ENCODE results near the gene E4F1.

- TF ChIP-seq POLR2A (IDR thresholded peaks at IDR 0.05) = no peak
- TF ChIP-seq CTCF (IDR thresholded peaks at IDR 0.05) = no peak
- no peak for TF ChIP-seq EP300 (IDR thresholded peaks at IDR 0.05)
Measured at GRCh38 chr16:2173916-2174315, 49.5 kb upstream of the E4F1 start.

Measured in tibial nerve (tissue), 4 donors.